ENCODE data around the gene IFT81.

GRCh38 chr12:110134691-110135411 lies 10.7 kb downstream of the IFT81 start:
- TF ChIP-seq ZNF792 (tag by site-specific recombination; IDR thresholded peaks at IDR 0.05) (no peak), CTCF (tag by site-specific recombination; IDR thresholded peaks at IDR 0.05) (no peak), MYNN (tag by site-specific recombination; IDR thresholded peaks at IDR 0.05; ENCODE audit: borderline replicate concordance) (no peak), ZNF560 (tag by site-specific recombination; IDR thresholded peaks at IDR 0.05; ENCODE audit: borderline replicate concordance) (no peak), REST (tag by site-specific recombination; IDR thresholded peaks at IDR 0.05) (no peak), PRDM6 (tag by site-specific recombination; IDR thresholded peaks at IDR 0.05) (no peak), ZNF837 (tag by site-specific recombination; IDR thresholded peaks at IDR 0.05) (no peak), ZNF341 (tag by site-specific recombination; IDR thresholded peaks at IDR 0.05; ENCODE audit: low read depth) (no peak), ZNF24 (tag by site-specific recombination; IDR thresholded peaks at IDR 0.05) (no peak), ZBTB49 (tag by site-specific recombination; IDR thresholded peaks at IDR 0.05; ENCODE audit: low read depth) (no peak), ZNF404 (tag by site-specific recombination; IDR thresholded peaks at IDR 0.05) (no peak)
